HG03432 (cell line): ENCODE data around the gene TBC1D8B.

ENCODE experiments used
- ATAC-seq: cut with Tn5 transposase; IDR thresholded peaks from one replicate; pipeline ENCODE4 v1.9.1; 2021; ENCODE audit warnings: mild to moderate bottlenecking, moderate library complexity; ENCODE audit not compliant: unreplicated experiment

Gene TBC1D8B

GRCh38 chrX:106897259-106897658, 94.8 kb downstream of the TBC1D8B start:
- ATAC-seq, result no peak

GRCh38 chrX:106898462-106898861, 96.0 kb downstream of the TBC1D8B start:
- ATAC-seq, result peak; percentile 76

GRCh38 chrX:106899276-106899675, 96.8 kb downstream of the TBC1D8B start:
- no peak for ATAC-seq

- no peak for ATAC-seq
Observed at GRCh38 chrX:106899841-106900240, 97.4 kb downstream of the TBC1D8B start.

- no peak for ATAC-seq
Observed at GRCh38 chrX:106901341-106901740, 98.9 kb downstream of the TBC1D8B start.

GRCh38 chrX:106901781-106902219, 99.3 kb downstream of the TBC1D8B start:
- no peak for ATAC-seq

GRCh38 chrX:106902684-106903083, 100.2 kb downstream of the TBC1D8B start:
- no peak for ATAC-seq

- peak; percentile 67 for ATAC-seq
Observed at GRCh38 chrX:106903291-106903824, 100.9 kb downstream of the TBC1D8B start, which contains the start of gene RIPPLY1. TSS of gene RIPPLY1 (minus strand) at chrX:106903341. CDS start at chrX:106903287, 54 bp downstream.

- no peak for ATAC-seq
Observed at GRCh38 chrX:106903856-106904528, 101.5 kb downstream of the TBC1D8B start.

- no peak for ATAC-seq
Observed at GRCh38 chrX:106905064-106905708, 102.7 kb downstream of the TBC1D8B start.

GRCh38 chrX:106906361-106906760, 103.9 kb downstream of the TBC1D8B start:
- ATAC-seq, result no peak

- no peak for ATAC-seq
Observed at GRCh38 chrX:106912864-106913263, 110.4 kb downstream of the TBC1D8B start.

- no peak for ATAC-seq
Observed at GRCh38 chrX:106917830-106918500, 115.5 kb downstream of the TBC1D8B start.

GRCh38 chrX:106919932-106920452, 117.5 kb downstream of the TBC1D8B start, which contains the start of gene CLDN2:
TSS of gene CLDN2 (plus strand) at chrX:106920402. CDS start at chrX:106928229, 7,827 bp downstream.
- ATAC-seq, result no peak

- ATAC-seq, result no peak
Observed at GRCh38 chrX:106921637-106922036, 119.2 kb downstream of the TBC1D8B start.
